HEK293 (cell line): ENCODE measurements around the gene TLCD3A.

Experiments used
- CTCF ChIA-PET: fragments of 350-600 bp; formaldehyde crosslinking; extraction: SDS; loops from one replicate; lab custom pipeline; 2021; ENCODE audit warnings: antibody characterized with exemption; lab: Yijun Ruan, JAX
- POLR2A ChIA-PET: fragments of 300-600 bp; formaldehyde crosslinking; extraction: SDS; loops from one replicate; lab custom pipeline; 2020; ENCODE audit warnings: antibody characterized with exemption, inconsistent platforms; lab: Yijun Ruan, JAX
- H3K27ac ChIP-seq: fragments of 200-500 bp; sonication (Bioruptor generic); 2 replicates; pipeline ENCODE4 v1.5.1; 2014; ENCODE audit warnings: low read depth, low read length, control low read depth, inconsistent platforms; ENCODE audit errors: extremely low read depth
- H3K36me3 ChIP-seq, 2 experiments: fragments of 200-500 bp in 1 of 2; sonication (Bioruptor generic) in 1 of 2; 1 replicate in 1 of 2; 2 replicates in 1 of 2; pipeline ENCODE4 v1.5.1; 2014 to 2017; ENCODE audit warnings: inconsistent platforms in 2 of 2, low read length in 2 of 2; ENCODE audit not compliant: control insufficient read depth in 2 of 2, insufficient read depth in 1 of 2
- H3K4me1 ChIP-seq: fragments of 200-500 bp; sonication (Bioruptor generic); 2 replicates; pipeline ENCODE4 v1.5.1; 2014; ENCODE audit warnings: mild to moderate bottlenecking, low read length, inconsistent platforms; ENCODE audit not compliant: control insufficient read depth, insufficient read depth
- H3K4me3 ChIP-seq: 2 replicates; pipeline ENCODE4 v1.5.1; 2011; ENCODE audit warnings: low read depth, mild to moderate bottlenecking, control low read depth, low read length, moderate library complexity
- H3K9me3 ChIP-seq: fragments of 200-500 bp; sonication (Bioruptor generic); 2 replicates; pipeline ENCODE4 v1.5.1; 2014; ENCODE audit warnings: low read depth, low read length, inconsistent platforms; ENCODE audit not compliant: control insufficient read depth, insufficient read depth
- EGR2 ChIP-seq: fragments of 450-650 bp; formaldehyde crosslinking; IDR thresholded peaks from 2 replicates; pipeline ENCODE4 v1.5.1; 2016; ENCODE audit warnings: low read depth, missing biosample characterization, missing genetic modification characterization
- RBAK ChIP-seq: fragments of 450-650 bp; formaldehyde crosslinking; IDR thresholded peaks from 2 replicates; pipeline ENCODE4 v1.5.1; 2016; ENCODE audit warnings: missing biosample characterization, missing genetic modification characterization
- REST ChIP-seq: fragments of 450-650 bp; formaldehyde crosslinking; IDR thresholded peaks from 2 replicates; pipeline ENCODE4 v1.5.1; 2016; ENCODE audit warnings: missing biosample characterization, missing genetic modification characterization
- ZBTB17 ChIP-seq: fragments of 450-650 bp; formaldehyde crosslinking; IDR thresholded peaks from 2 replicates; pipeline ENCODE4 v1.5.1; 2016; ENCODE audit warnings: missing biosample characterization, missing genetic modification characterization
- ZNF174 ChIP-seq: fragments of 450-650 bp; formaldehyde crosslinking; IDR thresholded peaks from 2 replicates; pipeline ENCODE4 v1.5.0; 2017; ENCODE audit warnings: missing biosample characterization, mild to moderate bottlenecking, missing genetic modification characterization
- ZNF518A ChIP-seq: fragments of 450-650 bp; formaldehyde crosslinking; conservative IDR thresholded peaks from 2 replicates; pipeline ENCODE4 v1.5.1; 2016; ENCODE audit warnings: low read depth, missing biosample characterization, missing genetic modification characterization
- ZNF596 ChIP-seq: fragments of 450-650 bp; IDR thresholded peaks from 2 replicates; pipeline ENCODE4 v1.5.0; 2018; ENCODE audit warnings: missing biosample characterization, mild to moderate bottlenecking, missing genetic modification characterization, moderate library complexity
- ZNF654 ChIP-seq: fragments of 450-650 bp; formaldehyde crosslinking; IDR thresholded peaks from 2 replicates; pipeline ENCODE4 v1.5.1; 2016; ENCODE audit warnings: low read depth, missing biosample characterization, missing genetic modification characterization

Gene TLCD3A

DNA sequence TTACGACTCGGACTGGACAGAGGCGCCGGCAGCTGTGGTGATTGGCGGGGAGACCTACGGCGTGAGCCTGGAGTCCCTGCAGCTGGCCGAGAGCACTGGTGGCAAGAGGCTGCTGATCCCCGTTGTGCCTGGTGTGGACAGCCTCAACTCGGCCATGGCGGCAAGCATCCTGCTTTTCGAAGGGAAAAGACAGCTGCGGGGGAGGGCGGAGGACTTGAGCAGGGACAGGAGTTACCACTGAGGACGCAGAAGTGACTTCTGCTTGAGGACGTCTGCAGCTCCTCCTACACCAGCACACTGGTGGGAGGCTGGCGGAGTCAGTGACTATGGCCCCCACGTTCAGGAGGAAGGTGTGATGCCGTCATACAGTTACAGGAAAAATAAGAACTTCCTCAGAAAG is 59.4 kb downstream of the TLCD3A start:
- CTCF ChIA-PET = interaction anchor here (0.8 to 11.0 kb wide), 5 partner anchors 38 to 207 kb away, joined by 3 to 173 read pairs (median 3); partner anchors contain the start of genes NXN and TIMM22
- POLR2A ChIA-PET = interaction anchor here (0.6 to 5.9 kb wide), 3 partner anchors 9 to 193 kb away, joined by 5 to 33 read pairs (median 7); partner anchors contain the start of genes GLOD4, MRM3 and NXN
- peaks cover 23 to 65% of the 10 kb centered on the region in 2 experiments for H3K36me3 ChIP-seq

DNA sequence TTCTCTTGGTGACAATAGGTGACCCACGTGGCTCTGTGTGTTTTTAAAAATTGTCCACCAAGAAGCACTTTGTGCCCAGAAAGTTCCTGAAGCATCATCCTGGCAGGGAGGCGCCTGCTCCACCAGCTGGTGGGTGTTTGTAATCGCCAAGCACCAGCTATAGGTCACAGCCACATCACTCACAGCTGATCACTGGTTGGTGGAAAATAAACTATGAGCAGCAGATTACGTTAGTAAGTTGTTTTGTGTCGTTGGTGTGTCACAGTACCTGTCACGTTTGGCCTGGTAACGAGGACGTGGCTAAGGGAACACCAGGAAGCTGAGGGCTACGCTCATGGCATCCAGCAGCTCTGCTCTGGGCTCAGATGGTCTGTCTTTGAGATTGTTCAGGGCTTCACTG is 59.9 kb downstream of the TLCD3A start:
- Histone ChIP-seq H3K4me1 (no peaks in the 10 kb centered on the region), H3K27ac (no peak overlapping the region), H3K9me3 (no peaks in the 10 kb centered on the region), H3K36me3 (peaks cover 18 to 61% of the 10 kb centered on the region in 2 experiments), H3K4me3 (no peak overlapping the region)
- no peak for TF ChIP-seq REST (tag by site-specific recombination)
- no peak for TF ChIP-seq ZNF174 (tag by site-specific recombination)
- TF ChIP-seq RBAK (tag by site-specific recombination) = no peak
- TF ChIP-seq ZBTB17 = 0 out of 2 replicates have a peak, but pooled peaks have one; percentile 12
- 0 out of 2 replicates have a peak, but pooled peaks have one; percentile 5 for TF ChIP-seq ZNF654 (tag by site-specific recombination)
- TF ChIP-seq ZNF518A (tag by site-specific recombination) = no peak
- ChIA-PET CTCF (interaction anchor here (0.8 to 11.0 kb wide), 5 partner anchors 39 to 207 kb away, joined by 3 to 173 read pairs (median 3); partner anchors contain the start of genes NXN and TIMM22), POLR2A (interaction anchor here (1.5 to 5.9 kb wide), 2 partner anchors 10 to 188 kb away, joined by 7 to 33 read pairs; partner anchors contain the start of genes GLOD4, MRM3 and NXN)

More for the DNA sequence above, 59.4 kb downstream of the TLCD3A start:
- H3K9me3 ChIP-seq = no peaks in the 10 kb centered on the region
- no peaks in the 10 kb centered on the region for H3K4me1 ChIP-seq
- TF ChIP-seq EGR2 (tag by site-specific recombination) = 0 out of 2 replicates have a peak, but pooled peaks have one; percentile 23
- no peak for TF ChIP-seq ZNF596
- no peak for TF ChIP-seq ZBTB17
- no peak overlapping the region for H3K27ac ChIP-seq
- no peak overlapping the region for H3K4me3 ChIP-seq
